OCI-LY1 (cell line): ENCODE measurements around the gene ATP4A.

Source experiments
- EZH2 ChIP-seq: fragments of 200-600 bp; sonication (generic), shearing (Covaris generic); IDR thresholded peaks from 2 replicates; pipeline ENCODE4 v1.8.0; 2017; ENCODE audit warnings: borderline replicate concordance, mixed run types, mild to moderate bottlenecking, antibody characterized with exemption, low read length, moderate library complexity, mixed read lengths
- TF ChIP-seq, protein P1 (sequence below): fragments of 200-600 bp; sonication (generic), shearing (Covaris generic); IDR thresholded peaks from 2 replicates; pipeline ENCODE4 v1.5.1; 2017; ENCODE audit warnings: mild to moderate bottlenecking, antibody characterized with exemption, low read length, moderate library complexity, mixed read lengths

DNA sequence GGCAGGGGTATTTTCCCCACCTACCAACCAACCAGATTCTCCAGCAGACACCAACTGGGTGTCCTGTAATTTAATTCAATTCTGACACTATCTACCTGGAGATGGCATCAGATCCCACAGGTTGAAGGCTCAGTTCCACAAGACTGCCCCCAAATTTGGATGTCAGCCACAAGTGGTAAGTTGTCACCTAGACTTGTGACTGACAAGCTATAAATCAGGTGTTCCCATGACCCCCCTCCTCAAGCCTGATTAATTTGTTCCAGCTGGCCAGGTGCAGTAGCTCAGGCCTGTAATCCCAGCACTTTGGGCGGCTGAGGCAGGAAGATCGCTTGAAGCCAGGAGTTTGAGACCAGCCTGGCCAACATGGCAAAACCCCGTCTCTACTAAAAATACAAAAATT is 38.5 kb upstream of the ATP4A start:
- TF ChIP-seq, protein P1, sequence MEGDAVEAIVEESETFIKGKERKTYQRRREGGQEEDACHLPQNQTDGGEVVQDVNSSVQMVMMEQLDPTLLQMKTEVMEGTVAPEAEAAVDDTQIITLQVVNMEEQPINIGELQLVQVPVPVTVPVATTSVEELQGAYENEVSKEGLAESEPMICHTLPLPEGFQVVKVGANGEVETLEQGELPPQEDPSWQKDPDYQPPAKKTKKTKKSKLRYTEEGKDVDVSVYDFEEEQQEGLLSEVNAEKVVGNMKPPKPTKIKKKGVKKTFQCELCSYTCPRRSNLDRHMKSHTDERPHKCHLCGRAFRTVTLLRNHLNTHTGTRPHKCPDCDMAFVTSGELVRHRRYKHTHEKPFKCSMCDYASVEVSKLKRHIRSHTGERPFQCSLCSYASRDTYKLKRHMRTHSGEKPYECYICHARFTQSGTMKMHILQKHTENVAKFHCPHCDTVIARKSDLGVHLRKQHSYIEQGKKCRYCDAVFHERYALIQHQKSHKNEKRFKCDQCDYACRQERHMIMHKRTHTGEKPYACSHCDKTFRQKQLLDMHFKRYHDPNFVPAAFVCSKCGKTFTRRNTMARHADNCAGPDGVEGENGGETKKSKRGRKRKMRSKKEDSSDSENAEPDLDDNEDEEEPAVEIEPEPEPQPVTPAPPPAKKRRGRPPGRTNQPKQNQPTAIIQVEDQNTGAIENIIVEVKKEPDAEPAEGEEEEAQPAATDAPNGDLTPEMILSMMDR = no peak
- TF ChIP-seq EZH2 = no peak
